ENCODE results near the gene HLA-DRB1. TPM values are rescaled to one million over a fixed set of nuclear protein-coding genes. Genes with fewer than 3 reads are reported as not detected.

The HLA-DRB1 gene
- not detected in 5 replicates for total RNA-seq (2022; extraction: Qiagen RNA extraction; ENCODE audit: low read depth)

GRCh38 chr6:32589596-32590449, at the start of gene HLA-DRB1:
TSS of gene HLA-DRB1 (minus strand) at chr6:32589848. CDS start at chr6:32589742, 106 bp downstream.

GRCh38 chr6:32637219-32637880, 47.7 kb upstream of the HLA-DRB1 start, which contains the start of gene HLA-DQA1:
TSS of gene HLA-DQA1 (plus strand) at chr6:32637406. CDS start at chr6:32637459, 53 bp downstream.

GRCh38 chr6:32529697-32530430, 59.8 kb downstream of the HLA-DRB1 start, which contains the start of gene HLA-DRB5:
TSS of gene HLA-DRB5 (minus strand) at chr6:32530287. CDS start at chr6:32530224, 63 bp downstream.

Other genes starting within 250 kb of the HLA-DRB1 start
- not detected in 5 replicates for gene TSBP1, start 217.9 kb downstream of the HLA-DRB1 start, total RNA-seq (2022; extraction: Qiagen RNA extraction; ENCODE audit: low read depth)
- not detected in 5 replicates for gene BTNL2, start 182.7 kb downstream of the HLA-DRB1 start, total RNA-seq (2022; extraction: Qiagen RNA extraction; ENCODE audit: low read depth)
- not detected in 5 replicates for gene HLA-DRA, start 150.0 kb downstream of the HLA-DRB1 start, total RNA-seq (2022; extraction: Qiagen RNA extraction; ENCODE audit: low read depth)
- not detected in 5 replicates for gene HLA-DRB5, start 59.6 kb downstream of the HLA-DRB1 start, total RNA-seq (2022; extraction: Qiagen RNA extraction; ENCODE audit: low read depth)
- not detected in 5 replicates for gene HLA-DQA1, start 47.6 kb upstream of the HLA-DRB1 start, total RNA-seq (2022; extraction: Qiagen RNA extraction; ENCODE audit: low read depth)
- gene HLA-DQB1, start 76.8 kb upstream of the HLA-DRB1 start, total RNA-seq (2022; extraction: Qiagen RNA extraction; ENCODE audit: low read depth): not detected in 5 replicates
- not detected in 5 replicates for gene HLA-DQA2, start 151.5 kb upstream of the HLA-DRB1 start, total RNA-seq (2022; extraction: Qiagen RNA extraction; ENCODE audit: low read depth)
- gene HLA-DQB2, start 173.7 kb upstream of the HLA-DRB1 start, total RNA-seq (2022; extraction: Qiagen RNA extraction; ENCODE audit: low read depth): not detected in 5 replicates
- gene HLA-DOB, start 227.2 kb upstream of the HLA-DRB1 start, total RNA-seq (2022; extraction: Qiagen RNA extraction; ENCODE audit: low read depth): 0.10 to 0.29 TPM (median 0.22 TPM) in 3 of 5 replicates, not detected in the others
- 15.5 to 24.9 TPM (median 20.7 TPM) in 5 replicates for gene TAP2, start 248.9 kb upstream of the HLA-DRB1 start, total RNA-seq (2022; extraction: Qiagen RNA extraction; ENCODE audit: low read depth)